Liver (tissue), 9 donors: ENCODE results near the gene HMX3. TPM values are rescaled to one million over a fixed set of nuclear protein-coding genes. Genes with fewer than 3 reads are reported as not detected.
A peak's percentile ranks its signal among the peaks of the same experiment; 100 is the strongest.

Source experiments
- DNase-seq: peaks from one replicate; pipeline ENCODE4 v3.0.0-alpha.2; 2017; ENCODE audit warnings: low spot score
- H3K27ac ChIP-seq, 2 donors: one replicate each; pipeline ENCODE4 v1.7.0; 2013; ENCODE audit warnings: inconsistent platforms in 2 of 2, low read length in 2 of 2, control low read depth in 1 of 2, low read depth in 1 of 2, mild to moderate bottlenecking in 1 of 2
- H3K27me3 ChIP-seq, 4 donors: one replicate each; pipeline versions ENCODE4 v1.6.1 to v1.7.0; 2013; ENCODE audit warnings: low read length in 3 of 4, inconsistent platforms in 1 of 4, mild to moderate bottlenecking in 1 of 4, moderate library complexity in 1 of 4; ENCODE audit not compliant: control insufficient read depth in 4 of 4, insufficient read depth in 4 of 4
- H3K36me3 ChIP-seq, 4 donors: one replicate each; pipeline versions ENCODE4 v1.6.1 to v1.7.0; 2013; ENCODE audit warnings: low read length in 3 of 4, mild to moderate bottlenecking in 3 of 4, low read depth in 1 of 4, moderate library complexity in 1 of 4; ENCODE audit not compliant: control insufficient read depth in 4 of 4, insufficient read depth in 3 of 4
- H3K4me1 ChIP-seq, 4 donors: one replicate each; pipeline versions ENCODE4 v1.6.1 to v1.7.0; 2013; ENCODE audit warnings: low read length in 3 of 4, mild to moderate bottlenecking in 3 of 4, moderate library complexity in 1 of 4; ENCODE audit not compliant: control insufficient read depth in 4 of 4, insufficient read depth in 4 of 4
- H3K4me3 ChIP-seq, 3 donors: one replicate each; pipeline versions ENCODE4 v1.6.1 to v1.7.0; 2013; ENCODE audit warnings: low read length in 3 of 3, control low read depth in 1 of 3, low read depth in 1 of 3, mild to moderate bottlenecking in 1 of 3
- H3K9ac ChIP-seq, 2 donors: one replicate each; pipeline ENCODE4 v1.7.0; 2013; ENCODE audit warnings: low read length in 2 of 2, mild to moderate bottlenecking in 2 of 2, moderate library complexity in 2 of 2, control low read depth in 1 of 2, low read depth in 1 of 2
- H3K9me3 ChIP-seq, 4 donors: one replicate each; pipeline versions ENCODE4 v1.6.1 to v1.7.0; 2013; ENCODE audit warnings: low read length in 3 of 4; ENCODE audit not compliant: control insufficient read depth in 4 of 4
- EGR1 ChIP-seq, 2 donors: IDR thresholded peaks; 2 replicates each; pipeline ENCODE4 v1.6.1; 2016 to 2018; ENCODE audit warnings: antibody characterized with exemption in 2 of 2, low read depth in 2 of 2
- FOXA1 ChIP-seq: IDR thresholded peaks from 2 replicates; pipeline ENCODE4 v1.6.1; 2016; ENCODE audit warnings: antibody characterized with exemption
- FOXA2 ChIP-seq: IDR thresholded peaks from 2 replicates; pipeline ENCODE4 v1.6.1; 2016; ENCODE audit warnings: antibody characterized with exemption
- HNF4A ChIP-seq, 2 donors: conservative IDR thresholded peaks; 2 replicates each; pipeline ENCODE4 v1.6.1; 2016; ENCODE audit warnings: antibody characterized with exemption in 2 of 2, mild to moderate bottlenecking in 2 of 2
- HNF4G ChIP-seq: IDR thresholded peaks from 2 replicates; pipeline ENCODE4 v1.6.1; 2016; ENCODE audit warnings: antibody characterized with exemption
- JUND ChIP-seq, 2 donors: IDR thresholded peaks; 2 replicates each; pipeline ENCODE4 v1.6.1; 2016; ENCODE audit warnings: antibody characterized with exemption in 2 of 2
- NR2F2 ChIP-seq: IDR thresholded peaks from 2 replicates; pipeline ENCODE4 v1.6.1; 2016; ENCODE audit warnings: antibody characterized with exemption
- RAD21 ChIP-seq, 2 donors: IDR thresholded peaks; 2 replicates each; pipeline ENCODE4 v1.6.1; 2016; ENCODE audit warnings: antibody characterized with exemption in 2 of 2, mild to moderate bottlenecking in 2 of 2
- REST ChIP-seq: IDR thresholded peaks from 2 replicates; pipeline ENCODE4 v1.6.1; 2016; ENCODE audit warnings: antibody characterized with exemption, mild to moderate bottlenecking
- RXRA ChIP-seq, 2 donors: IDR thresholded peaks; 2 replicates each; pipeline ENCODE4 v1.6.1; 2017 to 2018; ENCODE audit warnings: antibody characterized with exemption in 2 of 2, mild to moderate bottlenecking in 1 of 2
- SP1 ChIP-seq: IDR thresholded peaks from 2 replicates; pipeline ENCODE4 v1.6.1; 2018; ENCODE audit warnings: antibody characterized with exemption, mild to moderate bottlenecking
- TAF1 ChIP-seq: conservative IDR thresholded peaks from 2 replicates; pipeline ENCODE4 v1.6.1; 2016; ENCODE audit warnings: antibody characterized with exemption, mild to moderate bottlenecking
- YY1 ChIP-seq: IDR thresholded peaks from 2 replicates; pipeline ENCODE4 v1.6.1; 2016; ENCODE audit warnings: antibody characterized with exemption, mild to moderate bottlenecking
- ZBTB33 ChIP-seq: IDR thresholded peaks from 2 replicates; pipeline ENCODE4 v1.6.1; 2016; ENCODE audit warnings: antibody characterized with exemption
- WGBS: extraction: QIAGEN DNeasy Blood & Tissue Kit; methylation state at CpG from one replicate; pipeline ENCODE4 v1.1.7; 2013; 5-methylcytosine and 5-hydroxymethylcytosine counted together
- polyA plus RNA-seq, 2 donors: library from polyadenylated mRNA; stranded (reverse) in 1 of 2; unstranded in 1 of 2; fragments of 200-250 nt in 1 of 2; fragments of >200 nt in 1 of 2; fragmentation: Nextera tagmentation in 1 of 2; extraction: Ambion mirVana in 1 of 2; gene quantifications; one replicate each; pipeline versions ENCODE4 v1.2.1 to v1.2.3, GENCODE V29; 2013 to 2015
- total RNA-seq, 2 donors: library from RNA; depleted of rRNA; stranded (reverse); fragments of >200 nt; gene quantifications; one replicate each; pipeline ENCODE4 v1.2.3, GENCODE V29; 2014
- TF ChIP-seq, protein P1 (sequence below): IDR thresholded peaks from 2 replicates; pipeline ENCODE4 v1.6.1; 2016; ENCODE audit warnings: antibody characterized with exemption
- TF ChIP-seq, protein P2 (sequence below): IDR thresholded peaks from 2 replicates; pipeline ENCODE4 v1.6.1; 2016; ENCODE audit warnings: antibody characterized with exemption
- donor health status: healthy.
- donor health status: healthy.
- donor health status: healthy.
- donor health status: healthy.
- donor health status: healthy.

Gene HMX3
- total and polyA plus RNA-seq, 4 donors: not detected

GRCh38 chr10:123154711-123155505, 19.1 kb downstream of the HMX3 start:
- TF ChIP-seq, protein P1, sequence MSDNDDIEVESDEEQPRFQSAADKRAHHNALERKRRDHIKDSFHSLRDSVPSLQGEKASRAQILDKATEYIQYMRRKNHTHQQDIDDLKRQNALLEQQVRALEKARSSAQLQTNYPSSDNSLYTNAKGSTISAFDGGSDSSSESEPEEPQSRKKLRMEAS: no peak
- no peak for TF ChIP-seq FOXA1
- no peak for TF ChIP-seq TAF1
- no peak for TF ChIP-seq HNF4G
- TF ChIP-seq FOXA2: no peak
- no peak for TF ChIP-seq EGR1 (IDR thresholded peaks at IDR 0.05; ENCODE audit: low read depth in 2 of 2)
- TF ChIP-seq RXRA (IDR thresholded peaks at IDR 0.05): no peak
- no peak for TF ChIP-seq SP1
- no peak for TF ChIP-seq RAD21 (IDR thresholded peaks at IDR 0.05)
- DNase-seq: peak; percentile 67

GRCh38 chr10:123156078-123156477, 20.3 kb downstream of the HMX3 start:
- DNase-seq: no peak
- H3K9me3 ChIP-seq: no peaks in the 10 kb centered on the region
- TF ChIP-seq EGR1 (IDR thresholded peaks at IDR 0.05; ENCODE audit: low read depth in 2 of 2) (no peak), RAD21 (IDR thresholded peaks at IDR 0.05) (no peak), SP1 (no peak), JUND (IDR thresholded peaks at IDR 0.05) (no peak), NR2F2 (no peak), HNF4A (conservative IDR thresholded peaks at IDR 0.05) (no peak), FOXA1 (no peak), FOXA2 (no peak), TAF1 (no peak), RXRA (IDR thresholded peaks at IDR 0.05) (no peak)
- TF ChIP-seq, protein P1: no peak
- TF ChIP-seq, protein P2, sequence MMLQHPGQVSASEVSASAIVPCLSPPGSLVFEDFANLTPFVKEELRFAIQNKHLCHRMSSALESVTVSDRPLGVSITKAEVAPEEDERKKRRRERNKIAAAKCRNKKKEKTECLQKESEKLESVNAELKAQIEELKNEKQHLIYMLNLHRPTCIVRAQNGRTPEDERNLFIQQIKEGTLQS: no peak
- WGBS: 92% methylated on average over 2 of the region's 2 CpGs
- H3K36me3 ChIP-seq: peaks cover 0 to 19% (median 12%) of the 10 kb centered on the region in 4 donors
- H3K4me1 ChIP-seq: peaks cover 3 to 21% (median 15%) of the 10 kb centered on the region in 4 donors
- H3K27me3 ChIP-seq: peaks cover 5 to 14% (median 6%) of the 10 kb centered on the region in 4 donors
- H3K9ac ChIP-seq: no peak overlapping the region
- no peak overlapping the region for H3K27ac ChIP-seq
- H3K4me3 ChIP-seq: no peak overlapping the region

More at GRCh38 chr10:123154711-123155505, 19.1 kb downstream of the HMX3 start:
- Histone ChIP-seq H3K9me3 (no peaks in the 10 kb centered on the region), H3K9ac (peak overlapping the region; percentile 33 to 73), H3K27ac (peak overlapping the region; percentile 60 to 79), H3K36me3 (peaks cover 0 to 13% (median 6%) of the 10 kb centered on the region in 4 donors), H3K4me3 (peak overlapping the region; percentile 70 to 88 (median 81)), H3K27me3 (peaks cover 6 to 20% (median 7%) of the 10 kb centered on the region in 4 donors), H3K4me1 (peaks cover 7 to 30% (median 26%) of the 10 kb centered on the region in 4 donors)
- WGBS: 4% methylated on average over 49 of the region's 49 CpGs

GRCh38 chr10:123157210-123157609, 21.4 kb downstream of the HMX3 start:
- TF ChIP-seq RXRA (IDR thresholded peaks at IDR 0.05) (no peak), FOXA2 (no peak), ZBTB33 (no peak), YY1 (no peak), REST (no peak), TAF1 (no peak), JUND (IDR thresholded peaks at IDR 0.05) (no peak), RAD21 (IDR thresholded peaks at IDR 0.05) (no peak), EGR1 (IDR thresholded peaks at IDR 0.05; ENCODE audit: low read depth in 2 of 2) (no peak)
- TF ChIP-seq, protein P1: no peak
- WGBS: 64% methylated on average over 3 of the region's 3 CpGs
- Histone ChIP-seq H3K36me3 (peaks cover 0 to 28% (median 22%) of the 10 kb centered on the region in 4 donors), H3K27ac (no peak overlapping the region), H3K9me3 (no peaks in the 10 kb centered on the region), H3K4me3 (no peak overlapping the region), H3K27me3 (peaks cover 0 to 9% (median 1%) of the 10 kb centered on the region in 4 donors), H3K9ac (no peak overlapping the region), H3K4me1 (peaks cover 0 to 18% (median 11%) of the 10 kb centered on the region in 4 donors)
- DNase-seq: no peak
